Endodermal cell (in vitro differentiated cells): Measurements from ENCODE around the gene LRIG1. TPM values are rescaled to one million over a fixed set of nuclear protein-coding genes. Genes with fewer than 3 reads are reported as not detected.

ENCODE experiments used
- DNase-seq: peaks from one replicate; pipeline ENCODE4 v3.0.0-alpha.2; 2017
- H3K27ac ChIP-seq: 2 replicates; pipeline ENCODE4 v1.5.1; 2013; ENCODE audit warnings: mild to moderate bottlenecking, low read depth, low read length, moderate library complexity
- H3K27me3 ChIP-seq: 2 replicates; pipeline ENCODE4 v1.6.1; 2013; ENCODE audit warnings: mild to moderate bottlenecking, low read length, moderate library complexity; ENCODE audit not compliant: insufficient read depth, control insufficient read depth, poor library complexity, severe bottlenecking
- H3K36me3 ChIP-seq: 2 replicates; pipeline ENCODE4 v1.7.0; 2013; ENCODE audit warnings: mild to moderate bottlenecking, low read length, moderate library complexity; ENCODE audit not compliant: control insufficient read depth, insufficient read depth
- H3K4me1 ChIP-seq: one replicate; pipeline ENCODE4 v1.7.0; 2013; ENCODE audit warnings: low read length; ENCODE audit not compliant: control insufficient read depth, insufficient read depth
- H3K4me3 ChIP-seq: 2 replicates; pipeline ENCODE4 v1.5.1; 2013; ENCODE audit warnings: mild to moderate bottlenecking, low read length, moderate library complexity
- H3K9ac ChIP-seq: 2 replicates; pipeline ENCODE4 v1.6.1; 2013; ENCODE audit warnings: mild to moderate bottlenecking, low read length, moderate library complexity; ENCODE audit not compliant: poor library complexity, severe bottlenecking; ENCODE audit errors: extremely low read depth
- H3K9me3 ChIP-seq: 2 replicates; pipeline ENCODE4 v1.6.1; 2013; ENCODE audit warnings: mild to moderate bottlenecking, low read length, moderate library complexity; ENCODE audit not compliant: control insufficient read depth
- H3K27ac Mint-ChIP-seq: 2 replicates; pipeline ENCODE4 v1.8.0; 2020; ENCODE audit warnings: mixed read lengths
- H3K27me3 Mint-ChIP-seq: 2 replicates; pipeline ENCODE4 v1.8.0; 2021; ENCODE audit warnings: mild to moderate bottlenecking, mixed read lengths; ENCODE audit not compliant: insufficient read depth
- H3K36me3 Mint-ChIP-seq: 2 replicates; pipeline ENCODE4 v1.8.0; 2020; ENCODE audit warnings: low read depth, mixed read lengths
- H3K4me1 Mint-ChIP-seq: 2 replicates; pipeline ENCODE4 v1.8.0; 2020; ENCODE audit warnings: mixed read lengths
- H3K4me3 Mint-ChIP-seq: 2 replicates; pipeline ENCODE4 v1.8.0; 2020; ENCODE audit warnings: mild to moderate bottlenecking, moderate library complexity, mixed read lengths
- H3K9me3 Mint-ChIP-seq: 2 replicates; pipeline ENCODE4 v1.8.0; 2020; ENCODE audit warnings: mild to moderate bottlenecking, mixed read lengths
- CTCF ChIP-seq: fragments of 200-600 bp; sonication (generic); conservative IDR thresholded peaks from 2 replicates; pipeline ENCODE4 v1.5.0; 2021; ENCODE audit warnings: antibody characterized with exemption, mild to moderate bottlenecking
- WGBS, 2 experiments: methylation state at CpG; one replicate each; pipeline versions ENCODE4 v1.1.5 to v1.1.7; 2013; ENCODE audit warnings: missing lambda C conversion rate in 2 of 2, mixed read lengths in 1 of 2; ENCODE audit not compliant: insufficient coverage in 1 of 2, insufficient read length in 1 of 2; 5-methylcytosine and 5-hydroxymethylcytosine counted together
- total RNA-seq, 2 donors: library from RNA; stranded (reverse); fragmentation: NEBNext Ultra II Directional in 1 of 2; extraction: Animal tissue kit (Norgen Biotek cat#: 25700) in 1 of 2; gene quantifications; 2 replicates in 1 of 2; 3 replicates in 1 of 2; pipeline ENCODE4 v1.2.1, GENCODE V29; 2021

LRIG1 gene
- total RNA-seq, 2 donors from 2014 or later, result 37.5 to 42.3 TPM

GRCh38 chr3:66409771-66410754 is 90.8 kb downstream of the LRIG1 start:
- WGBS, 2 experiments, result 94 to 96% methylated on average over 15 to 24 of the region's 24 CpGs
- Mint-ChIP-seq H3K4me1 (peaks cover 14% of the 10 kb centered on the region), H3K36me3 (peaks cover 74% of the 10 kb centered on the region), H3K4me3 (no peak overlapping the region), H3K27me3 (no peaks in the 10 kb centered on the region), H3K9me3 (no peaks in the 10 kb centered on the region), H3K27ac (no peak overlapping the region)
- no peak overlapping the region for H3K27ac ChIP-seq
- H3K4me1 ChIP-seq, result peaks cover under 1% of the 10 kb centered on the region
- DNase-seq, result peak; percentile 39
- H3K9ac ChIP-seq, result no peak overlapping the region
- no peaks in the 10 kb centered on the region for H3K27me3 ChIP-seq
- TF ChIP-seq CTCF, result no peak
- no peak overlapping the region for H3K4me3 ChIP-seq
- peaks cover 84% of the 10 kb centered on the region for H3K36me3 ChIP-seq
- no peaks in the 10 kb centered on the region for H3K9me3 ChIP-seq

- no peak overlapping the region for H3K27ac ChIP-seq
- H3K4me3 Mint-ChIP-seq, result no peak overlapping the region
- H3K27ac Mint-ChIP-seq, result no peak overlapping the region
- peak; percentile 96 for TF ChIP-seq CTCF
- H3K27me3 Mint-ChIP-seq, result no peaks in the 10 kb centered on the region
- H3K9me3 ChIP-seq, result no peaks in the 10 kb centered on the region
- peaks cover 75% of the 10 kb centered on the region for H3K36me3 Mint-ChIP-seq
- no peaks in the 10 kb centered on the region for H3K9me3 Mint-ChIP-seq
- WGBS, 2 experiments, result 0 to 66% methylated on average over 1 to 14 of the region's 14 CpGs
- peaks cover 23% of the 10 kb centered on the region for H3K4me1 Mint-ChIP-seq
- peak; percentile 95 for DNase-seq
- H3K4me3 ChIP-seq, result no peak overlapping the region
- no peaks in the 10 kb centered on the region for H3K27me3 ChIP-seq
- peaks cover 89% of the 10 kb centered on the region for H3K36me3 ChIP-seq
- no peaks in the 10 kb centered on the region for H3K4me1 ChIP-seq
- no peak overlapping the region for H3K9ac ChIP-seq
These were observed 93.1 kb downstream of the LRIG1 start for GRCh38 chr3:66407611-66408218.

- no peaks in the 10 kb centered on the region for H3K27me3 ChIP-seq
- Mint-ChIP-seq H3K4me3 (no peak overlapping the region), H3K9me3 (no peaks in the 10 kb centered on the region), H3K36me3 (peaks cover 76% of the 10 kb centered on the region), H3K27me3 (no peaks in the 10 kb centered on the region), H3K27ac (no peak overlapping the region), H3K4me1 (peaks cover 25% of the 10 kb centered on the region)
- TF ChIP-seq CTCF, result no peak
- peak; percentile 12 for DNase-seq
- WGBS, 2 experiments, result 94 to 97% methylated on average over 7 to 17 of the region's 17 CpGs
- H3K4me3 ChIP-seq, result no peak overlapping the region
- H3K4me1 ChIP-seq, result no peaks in the 10 kb centered on the region
- H3K36me3 ChIP-seq, result peaks cover 86% of the 10 kb centered on the region
- H3K27ac ChIP-seq, result no peak overlapping the region
- H3K9me3 ChIP-seq, result no peaks in the 10 kb centered on the region
- no peak overlapping the region for H3K9ac ChIP-seq
These were observed 93.8 kb downstream of the LRIG1 start for GRCh38 chr3:66406831-66407610.
